ENCODE results near the gene PPARA. TPM values are rescaled to one million over a fixed set of nuclear protein-coding genes. Genes with fewer than 3 reads are reported as not detected.
"Not testable (repeated sequence)": the region's sequence is repeated elsewhere in the genome, so short reads cannot be mapped to it uniquely, and the experiment has no call there.

The PPARA gene
- total RNA-seq, 1 donor from 2014 or later, result 29.1 TPM

DNA sequence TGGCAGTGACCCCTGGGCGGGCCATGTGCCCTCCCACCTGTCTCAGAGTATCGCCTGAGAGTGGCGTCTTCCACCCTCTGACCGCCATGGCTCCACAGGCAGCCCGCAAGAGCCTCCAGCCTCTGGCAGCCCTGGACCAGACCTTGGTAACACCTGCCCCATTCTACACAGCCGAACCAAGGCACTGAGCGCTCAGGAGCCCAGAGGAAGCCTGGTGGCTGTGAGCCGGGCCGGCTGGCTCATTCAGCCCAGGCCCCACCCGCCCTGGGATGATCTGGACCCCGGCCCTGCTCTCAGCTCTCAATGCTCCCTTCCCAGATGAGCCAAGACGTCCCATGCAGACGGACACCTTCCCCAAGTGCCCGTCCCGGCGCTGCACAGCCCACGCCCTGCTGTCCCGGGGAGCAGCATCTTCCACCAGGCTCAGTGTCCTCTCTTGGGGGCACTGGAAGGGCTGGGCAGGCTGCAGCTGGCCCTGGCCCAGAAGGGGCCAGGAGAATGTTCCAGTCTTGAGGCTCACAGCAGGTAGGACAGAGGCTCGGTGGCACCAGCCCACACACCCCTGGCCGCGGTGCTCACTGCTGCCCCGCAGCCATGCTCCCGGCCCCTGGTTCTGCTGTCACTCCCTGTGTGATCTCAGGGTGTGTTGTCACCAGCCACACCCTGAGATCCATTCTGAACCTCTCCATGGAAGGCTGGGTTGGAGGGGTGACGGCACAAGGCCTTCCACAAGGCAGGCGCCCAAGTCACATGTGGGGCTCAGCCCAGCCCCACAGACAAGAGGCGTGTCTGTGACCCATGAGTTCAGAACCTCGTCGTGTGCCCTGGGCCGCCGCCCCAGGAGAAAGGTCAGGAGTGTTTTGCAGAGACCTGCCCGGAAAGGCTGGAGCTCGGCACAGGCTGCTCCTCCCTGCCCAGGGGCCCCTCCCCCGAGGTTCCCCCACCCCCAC is 24.2 kb upstream of the PPARA start:
- DNase-seq (ENCODE audit: low spot score), result no peak

DNA sequence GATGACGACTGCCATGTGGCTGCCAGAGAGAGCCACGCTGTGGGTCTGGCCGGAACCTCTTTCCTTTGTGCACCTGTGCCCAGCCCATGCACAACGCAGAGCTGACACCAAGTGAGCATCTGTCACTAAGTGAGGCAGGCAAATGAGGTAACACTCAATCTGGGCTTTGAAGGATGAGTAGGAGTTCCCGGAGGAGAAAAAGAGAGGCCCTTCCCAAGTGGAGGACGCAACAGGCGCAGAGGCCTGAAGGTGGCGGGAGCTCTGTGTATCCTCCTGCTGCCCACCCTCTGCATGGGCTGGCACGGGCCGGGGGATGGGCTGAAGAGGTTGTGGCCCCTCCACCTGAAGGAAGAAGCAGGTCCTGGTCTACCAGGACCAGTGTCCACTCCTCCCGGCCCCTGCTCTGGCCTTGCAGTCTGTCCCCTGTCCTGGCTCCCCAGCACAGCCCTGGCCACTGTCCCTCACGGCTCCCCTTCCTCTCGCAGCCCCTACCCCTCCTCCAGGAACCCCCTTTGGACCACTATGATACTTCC is 23.4 kb upstream of the PPARA start:
- no peak for DNase-seq (ENCODE audit: low spot score)

DNA sequence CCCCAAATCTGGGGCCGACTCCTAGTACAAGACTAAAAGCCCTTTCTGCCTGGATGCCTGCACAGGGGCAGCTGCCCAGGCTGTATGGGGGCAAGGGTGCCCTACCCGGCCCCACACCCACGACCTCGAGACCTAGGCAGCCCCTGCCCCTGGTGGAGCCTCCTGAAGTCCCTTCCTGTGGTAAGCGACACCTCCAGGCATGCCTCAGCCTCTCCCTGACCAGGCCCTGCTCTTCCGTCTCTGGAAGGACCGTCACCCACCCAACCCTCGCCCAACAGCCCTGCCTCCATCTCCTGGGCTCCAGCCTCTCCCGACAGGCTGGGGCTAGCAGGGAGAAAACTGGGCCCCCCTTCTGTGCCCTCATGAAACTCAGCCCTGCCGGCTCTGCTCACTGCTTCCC is 22.8 kb upstream of the PPARA start:
- DNase-seq (ENCODE audit: low spot score), result no peak

DNA sequence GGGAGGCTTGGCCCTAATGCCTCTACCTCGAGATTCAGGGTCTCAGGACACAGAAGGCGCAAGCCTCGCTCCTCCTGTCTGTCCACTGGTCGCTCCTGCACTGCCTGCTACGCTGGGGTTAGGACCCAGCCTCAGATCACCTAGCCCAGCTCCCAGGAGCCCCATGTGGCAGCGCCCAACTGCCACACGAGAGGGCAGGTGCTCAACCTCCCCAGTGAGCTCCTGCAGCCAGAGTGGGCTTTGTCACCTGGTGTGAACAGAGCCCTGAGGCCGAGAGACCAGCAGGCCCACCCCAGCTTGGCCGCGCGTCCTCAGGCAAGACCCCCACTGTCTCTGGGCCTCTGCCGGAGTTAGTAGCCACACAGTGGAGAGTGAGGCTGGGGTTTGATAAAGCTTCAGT is 21.7 kb upstream of the PPARA start:
- no peak for DNase-seq (ENCODE audit: low spot score)

DNA sequence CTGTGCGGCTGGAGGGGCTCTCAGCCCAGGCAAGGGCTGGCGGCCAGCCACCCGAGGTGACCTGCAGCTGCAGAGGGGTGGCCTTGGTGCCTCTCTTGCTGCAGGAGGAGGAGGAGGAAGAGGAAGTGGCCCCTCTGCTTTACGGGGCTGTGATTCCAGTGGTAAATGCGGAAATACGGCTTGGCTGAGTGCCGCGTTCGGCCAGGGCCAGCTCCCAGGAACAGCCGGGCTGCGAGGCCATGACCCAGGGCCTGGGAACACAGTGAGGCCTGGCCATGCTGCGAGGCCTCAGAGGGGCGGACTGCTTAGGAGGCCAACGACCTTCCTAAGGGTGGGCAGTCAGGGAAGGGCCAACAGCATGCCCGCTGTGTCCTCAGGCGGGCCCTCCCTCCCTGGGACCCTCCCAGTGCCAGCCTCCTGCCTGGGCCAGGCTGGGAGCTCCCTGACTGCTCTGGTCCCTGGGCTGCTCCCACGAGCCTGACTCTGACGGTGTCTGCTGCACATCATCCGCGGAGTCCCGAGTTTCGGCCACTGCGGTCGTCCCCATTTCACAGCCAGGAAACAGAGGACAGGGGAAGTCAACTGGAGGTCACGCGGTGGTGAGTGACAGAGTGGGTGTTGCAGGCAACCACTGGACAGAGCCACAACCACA is 20.8 kb upstream of the PPARA start:
- no peak for DNase-seq (ENCODE audit: low spot score)

DNA sequence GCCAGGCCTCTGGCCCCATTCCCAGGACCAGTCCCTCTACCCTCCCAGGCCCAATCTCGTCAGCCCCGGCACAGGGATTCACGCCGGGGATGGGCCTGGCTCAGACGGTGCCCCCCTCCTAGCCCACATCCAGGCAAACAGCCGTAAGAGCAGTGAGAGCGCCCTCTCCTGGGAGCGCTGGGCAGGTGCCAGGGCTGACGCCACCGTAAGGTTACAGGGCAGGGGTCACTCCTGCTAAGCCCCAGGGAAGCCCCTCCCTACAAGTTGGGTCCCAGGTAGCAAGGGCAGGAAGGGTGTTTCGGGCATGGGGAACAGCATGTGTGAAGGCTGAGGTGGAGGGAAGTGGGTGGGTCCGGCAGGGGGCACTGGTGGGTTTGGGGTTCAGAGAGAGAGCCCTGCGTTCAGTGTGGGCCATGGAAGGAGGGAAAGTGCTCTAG is 19.2 kb upstream of the PPARA start:
- DNase-seq (ENCODE audit: low spot score), result no peak

DNA sequence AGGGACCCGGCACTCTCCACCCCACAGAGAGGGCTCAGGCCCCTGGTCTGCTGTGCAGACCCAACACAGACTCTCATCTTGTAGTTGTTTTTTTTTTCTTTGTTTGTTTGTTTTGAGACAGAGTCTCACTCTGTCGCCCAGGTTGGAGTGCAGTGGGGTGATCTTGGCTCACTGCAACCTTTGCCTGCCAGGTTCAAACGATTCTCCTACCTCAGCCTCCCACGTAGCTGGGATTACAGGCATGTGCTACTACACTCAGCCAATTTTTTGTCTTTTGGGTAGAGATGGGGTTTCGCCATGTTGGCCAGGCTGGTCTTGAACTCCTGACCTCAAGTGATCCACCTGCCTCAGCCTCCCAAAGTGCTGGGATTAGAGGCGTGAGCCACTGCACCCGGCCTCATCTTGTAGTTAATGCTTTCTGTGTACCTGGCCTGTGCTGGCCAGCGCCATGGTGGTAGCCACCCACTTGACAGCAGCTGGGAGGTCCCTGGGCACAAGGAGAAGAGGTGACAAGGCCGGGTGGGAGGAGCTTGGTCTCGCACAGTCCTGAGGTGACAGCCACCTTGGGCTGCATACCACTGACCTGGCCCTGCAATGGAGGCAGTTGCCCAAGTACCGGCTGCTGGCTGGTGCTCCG is 18.0 kb upstream of the PPARA start:
- not testable (repeated sequence) for DNase-seq (ENCODE audit: low spot score)

DNA sequence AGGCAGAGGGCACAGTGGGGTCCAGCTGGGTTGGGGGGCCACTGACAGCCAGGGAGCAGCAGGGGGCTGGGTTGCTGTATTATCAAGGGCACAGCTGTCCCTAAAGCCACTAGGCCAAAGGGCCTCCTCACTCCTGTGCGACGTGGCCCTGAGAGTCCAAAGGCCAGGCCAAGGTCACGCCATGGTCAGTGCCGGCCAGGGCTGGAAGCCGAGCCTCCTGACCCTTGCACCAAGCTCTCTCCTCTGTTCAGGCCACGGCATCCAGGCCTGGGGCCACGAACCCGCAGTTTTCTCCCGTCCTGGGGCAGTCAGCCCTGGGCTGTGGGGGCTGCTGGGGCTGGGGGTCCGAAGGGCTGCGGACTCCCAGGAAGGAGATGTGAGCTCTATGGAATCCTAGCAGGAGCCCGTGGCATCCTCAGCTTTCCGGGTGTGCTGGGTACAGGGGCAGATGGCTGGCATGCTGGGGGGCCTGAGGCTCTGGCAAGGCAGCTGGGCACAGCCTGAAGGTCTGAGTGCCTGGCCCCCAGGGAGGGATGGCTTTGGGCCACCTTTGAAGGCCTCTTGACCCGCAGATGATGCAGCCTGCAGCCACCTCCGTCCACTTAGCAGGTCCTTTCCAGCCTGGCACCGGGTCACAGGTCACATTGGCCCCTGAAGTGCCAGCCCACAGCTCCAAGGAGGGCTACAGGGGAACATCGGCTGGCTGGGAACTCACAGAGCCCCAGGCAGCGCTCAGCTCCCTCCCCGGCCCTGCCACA is 17.3 kb upstream of the PPARA start:
- no peak for DNase-seq (ENCODE audit: low spot score)

DNA sequence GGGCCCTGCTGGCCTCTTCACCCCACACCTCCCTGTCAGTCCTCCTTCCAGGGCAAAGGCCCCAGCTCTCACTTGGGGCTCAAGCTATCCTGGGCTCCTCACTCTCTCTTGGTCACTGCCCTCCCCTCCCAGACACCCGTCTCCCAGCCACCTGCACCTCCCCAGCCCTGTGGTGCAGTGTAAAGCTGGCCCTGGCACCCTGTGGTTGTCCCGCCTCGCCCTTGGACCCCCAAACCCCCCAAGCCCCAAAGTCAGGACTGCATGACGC is 16.8 kb upstream of the PPARA start:
- no peak for DNase-seq (ENCODE audit: low spot score)

DNA sequence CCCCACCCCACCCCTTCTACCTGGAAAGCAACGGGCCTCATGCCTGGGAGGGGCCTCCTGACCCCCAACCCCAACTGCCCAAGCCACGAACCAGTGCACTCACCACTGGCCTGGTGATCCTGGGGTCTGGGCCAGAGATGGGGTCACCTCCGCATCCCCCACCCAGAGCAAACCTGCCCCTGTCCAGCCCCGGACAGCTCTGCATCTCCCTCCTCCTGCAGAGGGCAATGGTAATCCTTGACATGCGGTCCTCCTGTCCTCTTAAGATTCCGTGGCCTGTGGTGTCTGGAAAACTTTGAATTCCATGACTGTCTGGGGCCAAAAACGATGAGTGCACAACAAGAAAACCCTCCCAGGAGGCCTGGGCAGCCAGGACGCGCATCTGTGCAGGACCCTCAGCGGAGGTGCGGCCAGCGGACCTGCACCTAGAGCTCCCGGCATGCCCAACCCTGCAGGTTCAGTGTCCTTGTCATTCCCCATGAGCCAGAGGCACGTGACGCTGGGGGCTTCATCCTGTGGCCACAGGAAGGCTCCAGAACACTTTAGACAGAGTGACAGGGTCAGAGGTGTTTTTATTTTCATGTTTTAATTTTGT is 16.1 kb upstream of the PPARA start:
- DNase-seq (ENCODE audit: low spot score), result no peak

DNA sequence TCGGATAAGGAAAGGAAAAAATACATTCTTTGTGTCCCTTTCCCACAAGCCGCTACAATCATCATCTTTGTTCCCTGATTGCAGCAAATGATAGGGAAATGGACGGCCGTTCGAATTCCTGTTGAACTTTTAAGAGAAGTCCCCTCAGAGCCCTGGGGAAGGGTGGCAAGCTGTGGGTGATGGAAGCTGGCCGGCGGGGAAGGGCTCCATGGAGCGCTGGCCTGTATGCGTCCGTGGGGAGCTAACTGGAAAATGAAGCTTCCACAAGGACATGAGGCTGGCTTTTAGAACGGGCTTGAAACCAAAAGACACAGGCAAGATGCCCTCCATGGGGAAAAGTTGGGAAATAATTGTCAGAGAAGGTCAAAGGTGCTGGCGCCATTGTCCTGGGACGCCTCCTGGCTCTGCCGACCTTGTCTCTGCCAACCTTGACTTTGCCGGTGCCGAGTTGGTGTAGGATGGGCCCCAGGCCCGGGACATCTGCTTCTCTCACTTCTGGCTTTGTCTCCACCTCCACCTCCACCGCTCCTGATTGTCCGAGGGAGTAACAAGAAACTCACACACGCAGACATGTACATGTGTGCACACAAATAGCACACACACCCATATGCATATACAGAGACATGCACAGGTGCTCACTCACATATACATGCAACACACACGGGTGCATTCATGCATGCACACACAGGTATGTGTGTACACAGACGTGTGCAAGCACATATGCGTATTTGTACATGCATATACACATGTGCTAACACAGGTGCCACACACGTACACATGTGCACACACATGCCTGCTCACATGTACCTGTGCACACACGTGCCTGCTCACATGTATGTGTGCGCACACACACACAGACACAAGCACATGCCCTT is 14.5 kb upstream of the PPARA start:
- no peak for DNase-seq (ENCODE audit: low spot score)

DNA sequence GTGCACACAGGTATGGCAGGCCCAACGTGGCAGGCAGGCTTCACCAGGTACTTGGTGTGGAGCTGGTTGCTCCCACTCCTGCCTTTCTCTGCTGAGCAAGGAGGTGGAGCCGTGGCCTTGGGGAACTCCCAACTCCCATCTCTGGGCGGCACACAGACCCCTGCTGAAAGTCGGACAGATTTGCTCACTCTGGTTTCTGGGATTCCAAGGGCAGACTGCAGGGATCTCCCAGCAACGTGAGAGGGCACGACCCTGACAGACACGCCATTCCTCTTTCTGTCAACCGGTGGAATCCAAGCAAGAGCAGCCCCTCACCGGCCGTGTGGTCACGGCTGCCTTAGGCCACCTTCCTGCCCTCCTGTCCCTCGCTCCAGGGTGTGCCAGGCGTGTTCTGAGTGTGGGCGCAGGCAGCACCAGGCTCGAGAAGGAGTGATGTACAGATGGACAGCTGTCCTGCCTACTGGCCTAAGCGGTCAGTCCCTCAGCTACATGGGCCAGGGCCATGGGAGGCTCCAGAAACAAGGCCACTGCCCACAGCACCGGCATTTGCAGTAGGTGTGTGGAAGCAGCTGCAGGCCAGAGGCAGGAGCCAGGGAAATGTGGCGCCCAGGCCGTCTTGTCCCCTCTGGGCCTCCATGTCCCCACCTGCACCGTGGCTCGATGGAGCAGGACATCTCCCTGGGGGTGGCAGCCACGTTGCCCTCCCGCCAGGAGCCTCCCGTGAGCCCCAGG is 13.7 kb upstream of the PPARA start:
- DNase-seq (ENCODE audit: low spot score), result no peak

DNA sequence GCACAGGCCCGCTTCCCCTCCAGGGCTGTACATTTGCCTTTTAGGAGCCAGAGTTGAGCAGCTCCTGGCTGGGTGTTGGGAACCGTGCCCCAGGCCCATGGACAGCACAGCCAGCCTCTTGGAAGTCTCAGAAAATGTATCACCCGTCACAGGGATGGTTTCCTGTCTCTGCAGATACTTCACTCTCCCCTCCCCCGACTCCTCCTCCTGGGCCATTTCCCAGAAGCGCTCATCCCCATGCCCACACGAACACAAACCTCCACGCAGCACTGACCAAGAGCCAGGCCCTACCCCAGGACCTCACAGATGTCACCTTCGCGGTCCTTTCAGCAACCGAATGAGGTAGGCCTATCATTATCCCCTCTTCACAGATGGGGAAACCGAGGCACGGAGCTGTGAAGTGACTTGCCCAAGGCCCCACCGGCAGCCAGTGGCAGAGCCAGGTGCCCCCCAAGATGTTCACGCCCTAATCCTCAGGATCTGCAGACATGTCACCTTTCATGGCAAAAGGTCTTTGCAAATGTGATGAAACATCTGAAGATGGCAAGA is 13.0 kb upstream of the PPARA start:
- DNase-seq (ENCODE audit: low spot score), result no peak

DNA sequence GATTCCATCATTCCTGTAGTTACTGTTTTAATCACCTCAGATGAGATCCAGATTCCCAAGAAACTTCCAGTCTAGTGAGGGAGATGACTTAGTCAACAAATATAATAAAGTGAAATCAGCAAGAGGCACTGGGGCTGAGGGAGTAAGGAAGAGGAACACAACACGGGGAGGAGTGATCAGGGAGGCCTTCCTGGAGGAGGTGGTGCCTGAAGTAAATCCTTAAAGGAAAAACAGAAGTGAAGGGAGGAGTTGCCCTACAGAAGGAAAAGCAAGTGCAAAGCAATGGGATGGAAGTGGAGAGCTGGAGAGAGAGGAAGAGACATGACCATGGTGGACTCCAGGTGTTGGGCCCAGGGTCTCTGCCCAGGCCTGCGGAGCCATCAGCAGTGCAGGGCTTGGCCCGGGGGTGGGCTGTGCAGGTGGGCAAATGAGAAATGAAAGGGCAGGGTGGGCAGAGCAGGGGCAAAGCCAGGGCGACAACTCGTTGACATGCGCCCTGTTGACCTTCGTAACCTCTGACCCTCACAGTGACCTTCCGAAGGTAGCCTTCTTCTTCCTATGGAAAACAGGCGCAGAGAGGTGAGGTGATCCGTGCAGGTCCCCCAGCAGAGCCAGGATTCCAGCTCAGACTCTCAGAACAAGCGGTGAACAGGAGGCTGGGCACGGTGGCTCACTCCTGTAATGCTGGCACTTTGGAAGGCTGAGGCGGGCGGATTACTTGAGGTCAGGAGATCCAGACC is 12.1 kb upstream of the PPARA start:
- no peak for DNase-seq (ENCODE audit: low spot score)

DNA sequence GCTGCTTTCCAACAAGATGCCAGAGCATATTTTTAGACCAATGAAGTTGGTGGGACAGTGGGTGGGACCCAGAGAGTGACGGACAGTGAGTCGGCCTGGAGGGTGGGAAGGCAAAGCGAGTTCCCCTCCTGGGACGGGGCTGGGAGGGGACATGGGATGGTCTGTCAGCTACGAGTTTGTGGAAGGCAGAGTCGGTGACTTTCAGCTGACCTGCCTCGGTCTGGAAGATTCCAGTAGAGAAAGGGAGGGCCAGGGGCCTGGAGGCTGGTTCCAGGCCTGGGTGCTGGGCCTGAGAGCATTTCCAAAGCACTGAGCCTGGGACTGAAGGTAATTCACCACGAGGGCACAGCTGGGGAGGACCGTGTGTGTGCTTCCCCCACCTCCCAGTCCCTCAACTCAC is 10.9 kb upstream of the PPARA start:
- DNase-seq (ENCODE audit: low spot score), result not testable (repeated sequence)

DNA sequence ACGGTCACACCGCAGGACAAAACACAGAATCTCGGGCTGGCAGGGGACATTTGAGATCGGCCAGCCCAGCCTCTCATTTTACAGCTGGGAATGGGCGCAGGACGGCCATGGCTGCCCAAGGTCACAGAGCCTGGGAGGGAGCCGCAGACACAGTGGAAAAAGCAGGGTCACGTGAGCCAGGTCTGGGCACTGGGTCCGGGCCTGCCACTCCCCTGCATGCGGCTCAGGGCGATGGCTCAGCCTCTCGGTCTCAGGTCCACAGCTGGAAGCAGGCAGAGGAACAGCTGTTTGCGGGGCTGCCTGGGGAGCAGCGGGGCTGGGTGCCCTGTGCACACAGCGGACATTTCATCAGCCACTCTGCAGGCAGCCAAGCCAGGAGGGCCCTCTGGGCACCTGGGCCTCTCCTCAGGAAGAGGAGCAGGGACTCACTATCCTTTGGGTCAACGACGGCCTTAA is 10.4 kb upstream of the PPARA start:
- no peak for DNase-seq (ENCODE audit: low spot score)

DNA sequence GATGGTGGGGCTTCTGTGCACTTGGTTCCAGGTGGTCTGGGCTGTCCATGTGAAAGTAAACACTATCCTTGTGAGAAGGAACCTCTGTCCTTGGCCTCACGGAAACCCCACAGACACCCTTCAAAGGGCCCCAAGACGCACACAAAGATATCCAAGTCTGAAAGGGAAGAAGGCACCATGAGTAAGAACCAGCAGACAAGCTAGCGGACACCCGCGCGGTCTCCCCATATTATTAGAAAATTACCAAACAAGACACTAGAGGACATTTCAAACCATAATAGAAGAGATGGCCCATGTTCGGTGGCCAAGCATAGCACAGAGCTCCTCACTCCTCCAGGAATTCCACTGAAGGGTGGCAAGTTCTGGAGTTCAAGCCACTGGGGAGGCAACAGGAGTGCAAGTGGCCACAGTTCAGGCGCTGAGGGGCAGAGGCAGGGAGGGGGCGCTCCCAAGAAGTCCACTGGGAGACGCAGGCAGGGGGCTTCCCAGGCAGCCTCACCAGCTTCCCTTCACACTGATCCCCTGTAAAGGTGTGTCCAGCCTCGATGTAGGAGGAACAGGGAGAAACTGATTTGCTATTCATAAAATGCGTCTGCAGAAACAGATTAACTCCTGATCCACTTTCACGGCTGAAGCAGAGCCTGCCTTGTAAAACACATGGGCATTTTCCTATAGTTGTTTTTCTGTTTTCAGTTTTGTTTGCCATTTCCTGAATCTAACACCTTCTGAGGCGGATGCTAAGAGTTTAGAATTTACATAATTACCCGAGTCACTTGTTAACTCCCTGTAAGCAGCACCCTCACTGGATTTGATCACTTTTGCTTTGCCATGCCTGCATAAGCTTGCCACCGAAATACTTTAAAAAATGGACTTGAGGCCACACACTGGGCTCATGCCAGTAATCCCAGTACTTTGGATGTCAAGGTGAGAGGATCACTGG is 9.1 kb upstream of the PPARA start:
- DNase-seq (ENCODE audit: low spot score), result no peak

Measured in ureter (tissue), 1 donor.